ENCODE measurements around the gene FSD1.
"Not testable (repeated sequence)": the region's sequence is repeated elsewhere in the genome, so short reads cannot be mapped to it uniquely, and the experiment has no call there.

The FSD1 gene

GRCh38 chr19:4320419-4320818 lies 16.0 kb downstream of the FSD1 start:
- DNase-seq = no peak

- DNase-seq = no peak
Observed at GRCh38 chr19:4322942-4323665, 18.7 kb downstream of the FSD1 start.

- DNase-seq = no peak
Observed at GRCh38 chr19:4323692-4324091, 19.3 kb downstream of the FSD1 start.

- no peak for DNase-seq
Observed at GRCh38 chr19:4324228-4324627, 19.8 kb downstream of the FSD1 start.

GRCh38 chr19:4326215-4326836 lies 21.9 kb downstream of the FSD1 start:
- no peak for DNase-seq

GRCh38 chr19:4326837-4327251 lies 22.4 kb downstream of the FSD1 start:
- no peak for DNase-seq

- peak; percentile 37 for DNase-seq
Observed at GRCh38 chr19:4327252-4327876, 23.0 kb downstream of the FSD1 start.

- no peak for DNase-seq
Observed at GRCh38 chr19:4327877-4328242, 23.5 kb downstream of the FSD1 start.

GRCh38 chr19:4328243-4328990 lies 24.0 kb downstream of the FSD1 start:
- DNase-seq = peak; percentile 79

- not testable (repeated sequence) for DNase-seq
Observed at GRCh38 chr19:4328991-4329681, 24.7 kb downstream of the FSD1 start.

GRCh38 chr19:4329858-4330257 lies 25.5 kb downstream of the FSD1 start:
- no peak for DNase-seq

- no peak for DNase-seq
Observed at GRCh38 chr19:4334929-4335570, 30.7 kb downstream of the FSD1 start.

- DNase-seq = no peak
Observed at GRCh38 chr19:4337906-4338440, 33.6 kb downstream of the FSD1 start.

GRCh38 chr19:4338441-4339355 lies 34.3 kb downstream of the FSD1 start, which contains the start of gene STAP2:
Gene STAP2, minus strand, starts transcription at chr19:4338827. Its CDS starts 74 bp downstream, at chr19:4338753.
- DNase-seq = no peak

- no peak for DNase-seq
Observed at GRCh38 chr19:4342314-4342614, 37.9 kb downstream of the FSD1 start.

- DNase-seq = peak; percentile 86
Observed at GRCh38 chr19:4342615-4343369, 38.4 kb downstream of the FSD1 start.

- peak; percentile 90 for DNase-seq
Observed at GRCh38 chr19:4343370-4344307, 39.2 kb downstream of the FSD1 start, which contains the start of gene MPND. Gene MPND, plus strand, starts transcription at chr19:4343562. Its CDS starts 32 bp downstream, at chr19:4343594.

GRCh38 chr19:4345342-4346019 lies 41.1 kb downstream of the FSD1 start:
- DNase-seq = no peak
